NCI-H146 treated with DMSO at 0.1 percent for 48 hours (cell line): ENCODE measurements around the gene RGR.

ENCODE experiments used
- DNase-seq: peaks from one replicate; lab custom pipeline; 2025; ENCODE audit not compliant: unreplicated experiment; lab: John Stamatoyannopoulos, UW

Gene RGR, protein sequence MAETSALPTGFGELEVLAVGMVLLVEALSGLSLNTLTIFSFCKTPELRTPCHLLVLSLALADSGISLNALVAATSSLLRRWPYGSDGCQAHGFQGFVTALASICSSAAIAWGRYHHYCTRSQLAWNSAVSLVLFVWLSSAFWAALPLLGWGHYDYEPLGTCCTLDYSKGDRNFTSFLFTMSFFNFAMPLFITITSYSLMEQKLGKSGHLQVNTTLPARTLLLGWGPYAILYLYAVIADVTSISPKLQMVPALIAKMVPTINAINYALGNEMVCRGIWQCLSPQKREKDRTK

DNA sequence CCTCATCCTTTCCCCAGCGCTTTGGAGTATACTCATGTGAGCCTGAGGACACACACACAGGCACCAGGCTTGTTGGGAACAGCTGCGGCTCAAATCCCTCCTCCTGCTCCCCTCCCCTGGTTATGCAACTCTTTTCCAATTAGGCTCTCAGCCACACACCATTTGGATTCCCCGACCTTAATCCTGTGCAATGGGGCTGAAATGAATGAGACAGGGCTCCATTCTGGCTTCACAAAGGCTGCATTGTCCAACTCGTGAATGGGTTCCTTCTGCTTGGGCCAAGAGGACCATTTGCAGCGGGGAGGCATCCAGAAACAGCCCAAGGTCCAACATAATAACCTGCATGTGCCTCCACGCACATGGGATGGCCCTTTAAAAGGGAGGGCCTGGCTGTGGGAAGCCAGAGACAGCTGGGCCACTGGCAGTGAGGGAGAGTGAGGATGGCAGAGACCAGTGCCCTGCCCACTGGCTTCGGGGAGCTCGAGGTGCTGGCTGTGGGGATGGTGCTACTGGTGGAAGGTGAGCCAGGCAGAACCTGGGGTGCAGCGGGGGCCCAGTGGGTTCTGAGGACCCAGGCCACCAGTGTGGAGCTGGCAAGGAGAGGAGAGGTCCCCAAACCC is at the start of gene RGR:
Gene RGR (plus strand): TSS at position 403 of the 620 bp plus-strand sequence. CDS start 38 bp downstream, at position 441.
- DNase-seq: no peak

DNA sequence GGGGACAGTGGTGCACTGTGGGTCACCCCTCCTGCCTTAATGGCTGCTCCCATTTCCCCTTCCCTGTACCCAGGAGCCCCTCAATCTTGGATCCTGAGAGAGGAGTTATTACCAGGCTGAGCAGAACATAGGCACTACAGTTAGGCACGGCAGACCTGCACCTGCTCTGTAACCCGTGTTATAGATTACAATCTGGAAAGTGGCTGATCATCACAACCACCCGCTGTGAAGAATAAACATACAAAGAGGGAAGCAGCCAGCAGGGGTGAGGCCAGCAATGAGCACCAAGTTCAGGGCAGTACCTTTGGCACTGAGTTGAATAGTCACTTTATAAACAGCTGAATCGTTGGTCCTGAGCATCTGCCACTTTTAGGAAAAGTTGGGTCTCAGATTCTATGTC is 48.8 kb upstream of the RGR start:
- peak; percentile 94 for DNase-seq

DNA sequence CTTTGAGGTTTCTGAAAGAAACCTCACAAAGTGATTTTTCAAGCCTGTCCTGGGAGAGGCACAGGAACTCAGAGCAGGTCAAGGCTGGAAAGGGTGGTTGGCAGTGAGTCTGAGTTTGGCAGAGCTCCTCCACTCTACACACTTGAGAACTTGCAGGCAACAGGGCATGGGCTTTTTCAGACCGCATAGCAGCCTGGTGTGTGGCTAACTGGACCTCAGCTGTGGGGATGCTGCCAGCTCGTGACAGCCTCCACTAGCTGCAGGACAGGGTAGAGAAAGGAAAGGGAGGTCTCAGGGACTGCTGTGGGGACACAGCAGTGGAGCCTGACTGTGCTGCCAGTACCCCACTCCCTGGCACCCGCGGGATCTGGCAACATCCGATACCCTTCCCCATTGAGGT is 47.9 kb upstream of the RGR start:
- no peak for DNase-seq

DNA sequence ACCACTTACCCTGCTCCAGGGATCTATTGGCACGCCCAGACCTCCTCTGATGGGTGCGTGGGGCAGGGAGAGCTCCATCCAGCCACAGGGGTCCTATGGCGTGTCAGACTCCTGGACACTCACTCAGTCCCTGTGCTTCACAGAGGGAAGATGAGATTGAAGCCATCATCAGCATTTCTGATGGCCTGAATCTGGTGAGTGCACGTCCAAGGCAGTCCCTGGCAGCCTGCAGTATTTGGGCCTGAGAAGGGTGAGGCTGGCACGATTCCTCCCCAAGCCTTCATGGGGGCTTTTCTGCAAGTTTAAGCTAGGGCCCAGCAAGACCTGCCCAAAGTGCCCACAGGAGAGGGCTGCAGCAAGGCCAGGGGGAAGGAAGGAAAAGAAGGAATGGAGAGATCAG is 47.2 kb upstream of the RGR start:
- DNase-seq: no peak

DNA sequence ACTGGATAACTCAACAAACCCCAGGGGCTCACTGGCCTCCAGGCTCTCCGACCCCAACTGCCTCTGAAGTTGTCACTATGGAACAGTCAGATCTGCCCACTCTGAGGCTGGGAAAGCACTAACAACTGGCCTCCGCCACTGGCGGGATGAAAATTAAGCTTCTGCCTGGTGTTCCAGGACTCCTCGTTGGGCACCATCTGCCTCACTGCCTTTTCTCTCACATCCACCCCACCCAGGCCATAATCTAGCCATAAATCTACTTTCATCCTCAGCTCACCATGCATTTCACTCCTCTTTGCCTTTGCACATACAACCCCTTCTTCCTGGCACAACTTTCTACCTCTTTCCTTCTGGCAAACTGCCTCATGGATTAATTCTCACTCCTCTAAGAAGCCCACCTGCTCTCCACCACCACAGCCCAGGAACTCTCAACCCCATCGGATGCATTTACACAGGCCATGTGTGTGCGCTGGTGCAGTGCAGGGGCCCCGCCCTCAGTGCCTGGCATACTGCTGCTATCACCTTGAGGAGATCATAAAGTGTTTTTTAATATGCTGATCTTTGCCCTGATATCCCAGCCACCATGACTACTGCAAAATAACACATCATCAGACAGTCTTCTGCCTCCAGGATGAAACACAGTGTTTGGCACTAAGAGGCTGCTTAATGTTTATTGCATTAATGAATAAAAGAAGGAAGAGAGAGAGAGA is 46.5 kb upstream of the RGR start:
- DNase-seq: no peak

DNA sequence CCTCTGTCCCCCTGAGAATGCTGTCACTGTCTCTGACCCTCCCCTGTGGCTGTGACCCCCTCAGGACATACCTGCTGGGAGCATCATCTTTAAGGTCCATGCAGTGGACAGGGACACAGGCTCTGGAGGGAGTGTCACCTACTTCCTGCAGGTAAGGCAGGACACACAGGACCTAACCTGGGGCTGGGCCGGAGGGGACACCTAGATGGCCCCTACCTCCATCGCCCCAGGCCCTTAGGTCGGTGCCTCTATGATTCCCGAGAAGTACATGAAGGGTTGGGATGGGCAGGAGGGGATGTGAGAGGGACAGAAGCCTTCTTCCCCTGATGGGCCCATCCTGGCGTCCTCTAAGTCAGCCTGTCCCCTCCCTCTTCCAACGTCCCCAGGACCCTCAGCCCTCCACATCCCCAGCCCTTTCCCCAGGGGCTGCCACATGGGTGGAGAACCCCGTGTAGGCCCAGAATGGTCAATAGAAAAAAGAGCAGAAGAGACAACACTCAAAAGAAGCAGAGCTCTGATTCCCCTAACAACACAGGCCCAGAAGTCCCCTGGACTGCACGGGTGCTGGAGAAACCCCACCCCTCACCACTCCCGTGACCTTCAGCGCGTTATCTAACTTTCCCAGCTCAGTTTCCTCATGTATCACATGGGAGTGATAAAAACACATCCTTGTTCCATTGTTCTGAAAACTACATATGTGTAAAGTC is 44.2 kb upstream of the RGR start:
- DNase-seq: no peak

DNA sequence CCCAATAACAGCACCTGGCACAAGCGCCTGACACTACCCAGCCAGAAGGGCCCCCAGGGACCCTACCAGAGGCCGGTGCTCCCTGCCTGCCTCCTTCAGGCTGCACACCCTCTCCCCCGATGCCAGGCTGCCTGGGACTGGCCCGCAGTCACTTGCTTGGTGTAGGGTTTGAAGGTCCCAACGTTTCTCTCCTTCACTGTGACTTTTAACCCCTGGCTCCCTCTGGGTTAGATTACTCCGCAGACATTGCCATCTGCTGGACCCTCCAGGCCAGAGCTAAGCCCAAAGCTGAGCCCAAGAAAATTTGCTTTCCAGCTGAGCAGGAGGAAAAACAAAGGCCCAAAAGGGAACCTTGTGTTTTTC is 43.6 kb upstream of the RGR start:
- DNase-seq: no peak

DNA sequence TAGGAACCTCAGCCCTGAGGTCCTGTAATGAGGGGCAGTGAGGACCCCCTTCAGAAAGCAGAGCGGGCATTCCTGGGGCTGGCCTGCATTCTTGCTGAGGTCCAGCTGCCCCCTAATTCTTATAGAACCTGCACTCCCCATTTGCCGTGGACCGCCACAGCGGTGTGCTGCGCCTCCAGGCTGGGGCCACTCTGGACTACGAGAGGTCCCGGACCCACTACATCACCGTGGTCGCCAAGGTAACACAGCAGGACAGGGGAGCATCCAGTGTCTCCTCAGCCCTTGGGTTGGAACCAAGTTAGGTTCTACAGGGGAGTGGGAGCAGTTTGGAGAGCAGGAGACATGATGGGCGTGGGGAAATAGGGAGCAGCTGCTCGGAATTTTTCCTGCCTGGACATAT is 43.2 kb upstream of the RGR start:
- DNase-seq: no peak

DNA sequence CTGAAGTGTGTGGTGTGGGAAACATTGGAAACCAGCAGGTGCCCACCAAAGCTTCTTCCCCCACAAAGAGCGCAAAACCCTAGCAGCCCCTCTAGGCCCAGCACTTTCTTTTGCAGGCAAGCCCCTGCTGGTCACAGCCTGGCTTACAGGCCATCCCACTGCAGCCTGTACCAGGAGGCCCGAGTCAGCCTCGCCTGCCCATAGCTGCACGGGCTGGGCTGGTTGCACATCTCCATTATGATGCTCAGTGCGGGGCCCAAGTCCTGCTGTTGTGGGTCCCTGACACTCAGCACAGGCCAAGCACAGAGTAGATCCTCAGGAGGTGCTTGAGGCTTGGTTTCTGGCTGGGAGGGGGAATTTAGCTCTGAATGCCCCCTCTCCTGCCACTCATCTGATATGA is 42.5 kb upstream of the RGR start:
- no peak for DNase-seq

DNA sequence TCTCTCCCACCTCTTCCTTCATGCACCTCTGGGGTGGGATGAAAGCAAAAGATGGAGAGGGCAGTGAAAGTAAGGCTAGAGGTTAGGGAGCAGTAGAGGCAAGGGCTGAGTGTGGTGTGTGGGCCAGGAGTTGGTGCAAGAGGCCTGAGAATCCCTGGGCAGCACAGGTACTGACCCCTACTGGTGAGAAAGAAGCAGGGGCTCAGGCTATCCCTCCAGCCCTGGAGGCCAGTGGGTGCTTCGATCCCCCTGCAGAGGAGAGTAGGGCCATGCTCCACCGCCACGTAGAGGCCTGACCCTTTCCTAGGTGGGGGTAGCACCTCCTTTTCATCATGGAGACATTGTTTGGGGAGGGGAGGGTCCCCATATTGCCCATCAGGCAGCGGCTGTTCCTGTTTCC is 40.7 kb upstream of the RGR start:
- DNase-seq: no peak

DNA sequence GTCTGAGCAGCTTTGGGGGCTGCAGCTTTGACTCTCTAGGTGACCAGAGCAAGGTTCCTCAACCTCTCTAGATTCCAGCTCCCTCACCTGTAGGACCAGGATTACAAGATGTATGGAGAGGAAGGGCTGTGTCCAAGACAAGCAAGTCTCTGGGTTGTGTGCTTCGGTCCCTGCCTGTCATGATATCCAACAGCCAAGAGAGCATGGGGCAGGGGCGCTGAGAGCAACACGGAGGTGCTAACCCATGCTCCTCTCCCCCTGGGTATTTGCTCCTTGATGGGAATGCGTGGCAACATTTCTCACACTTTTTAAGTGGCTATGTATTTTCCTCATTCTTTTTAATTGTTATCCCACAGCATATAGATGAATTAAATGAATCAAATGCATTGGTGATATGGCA is 40.2 kb upstream of the RGR start:
- no peak for DNase-seq

DNA sequence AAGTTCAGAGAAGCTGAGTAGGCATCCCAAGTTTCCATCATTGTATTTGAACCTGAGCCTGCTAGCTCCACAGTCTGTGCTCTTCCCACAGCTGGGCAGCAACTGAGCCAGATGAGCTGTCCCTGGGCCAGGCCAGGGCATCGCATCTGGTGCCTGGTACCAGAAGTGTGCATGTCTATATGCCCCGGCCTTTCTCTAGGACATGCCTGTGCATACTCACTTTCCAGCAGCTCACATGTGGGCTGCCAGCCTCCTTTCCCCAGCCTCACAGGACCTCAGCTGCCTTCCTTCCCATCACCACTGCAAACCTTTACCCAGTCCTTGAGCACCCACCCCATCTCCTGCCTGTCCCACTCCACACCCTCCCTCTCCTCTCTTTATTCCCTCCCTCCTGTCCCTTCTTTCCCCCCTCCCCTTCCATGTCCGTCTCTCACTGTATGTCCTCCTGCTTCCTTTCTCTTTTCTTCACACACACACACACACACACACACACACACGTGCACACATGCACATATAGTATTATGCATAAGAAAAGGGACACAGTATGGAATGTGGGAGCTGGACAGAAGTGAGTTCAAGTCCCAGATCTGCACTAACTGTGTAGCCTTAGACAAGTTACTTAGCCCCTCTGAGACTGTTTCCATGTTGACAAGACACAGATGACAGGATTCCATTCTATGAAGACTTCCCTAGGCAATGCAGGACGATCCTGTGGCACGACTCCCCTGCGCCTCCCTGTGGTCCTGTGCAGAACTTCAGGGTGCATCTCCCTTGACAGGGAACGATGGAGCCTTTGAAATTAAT is 39.6 kb upstream of the RGR start:
- DNase-seq: peak; percentile 33

DNA sequence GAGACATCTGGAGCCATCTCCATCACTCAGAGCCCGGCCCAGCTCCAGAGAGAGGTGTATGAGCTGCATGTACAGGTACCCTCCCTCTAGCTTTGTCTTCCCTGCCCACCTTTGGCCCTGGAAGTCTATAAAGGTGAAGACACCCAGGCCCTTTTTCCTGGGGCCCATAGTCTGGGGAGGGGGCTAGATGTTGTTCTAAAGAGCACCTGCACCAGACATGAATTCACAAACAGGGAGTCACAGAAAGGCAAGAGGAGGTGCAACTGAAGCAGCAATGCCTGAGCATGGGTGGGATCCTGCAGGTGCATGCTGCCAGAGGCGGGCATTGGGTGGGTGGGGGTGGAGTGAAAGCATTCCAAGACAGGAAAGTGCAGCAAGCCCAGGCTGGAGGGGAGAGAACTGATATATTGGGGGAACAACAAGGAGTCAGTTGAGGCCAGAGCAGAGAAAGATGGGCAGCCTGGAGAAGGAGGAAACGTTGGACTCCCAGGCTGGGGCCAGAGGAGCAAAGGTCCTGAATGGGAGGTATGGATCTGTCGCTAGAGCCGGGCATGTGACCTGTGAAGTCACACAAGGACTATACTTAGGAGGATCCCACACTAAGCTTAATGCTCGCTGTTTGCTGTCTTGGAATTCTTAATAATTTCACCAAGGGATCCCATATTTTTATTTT is 38.9 kb upstream of the RGR start:
- no peak for DNase-seq

DNA sequence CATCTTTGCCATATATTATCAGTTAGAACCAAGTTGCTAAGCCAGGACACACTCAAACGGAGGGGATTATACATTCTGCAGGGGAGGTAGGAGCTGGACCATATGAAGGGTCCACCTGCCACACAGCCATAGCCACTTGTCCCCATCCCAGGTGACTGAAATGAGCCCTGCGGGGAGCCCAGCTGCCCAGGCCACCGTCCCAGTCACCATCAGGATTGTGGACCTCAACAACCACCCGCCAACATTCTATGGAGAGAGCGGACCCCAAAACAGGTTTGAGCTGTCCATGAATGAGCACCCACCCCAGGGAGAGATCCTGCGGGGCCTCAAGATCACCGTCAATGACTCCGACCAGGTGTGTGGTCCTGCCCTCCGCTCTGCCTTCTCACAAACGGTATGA is 36.8 kb upstream of the RGR start:
- no peak for DNase-seq

DNA sequence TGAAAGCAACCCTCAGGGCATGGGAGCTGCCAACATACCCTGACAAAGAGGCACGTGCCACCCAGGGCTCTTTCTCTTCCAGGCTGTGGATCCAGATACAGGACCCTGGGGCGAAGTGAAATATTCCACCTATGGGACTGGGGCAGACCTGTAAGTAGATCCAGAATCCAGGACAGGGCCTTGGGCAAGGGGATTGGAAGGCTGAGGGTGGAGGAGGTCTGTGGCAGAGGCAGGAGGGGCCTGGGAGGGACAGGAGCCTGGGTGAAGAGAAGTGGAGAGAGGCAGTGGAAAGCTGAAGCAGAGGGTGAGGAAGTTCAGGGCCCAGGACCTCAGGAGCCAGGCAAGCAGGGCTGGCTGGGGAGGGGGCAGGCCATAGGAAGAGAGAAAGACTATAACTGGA is 33.3 kb upstream of the RGR start:
- no peak for DNase-seq

DNA sequence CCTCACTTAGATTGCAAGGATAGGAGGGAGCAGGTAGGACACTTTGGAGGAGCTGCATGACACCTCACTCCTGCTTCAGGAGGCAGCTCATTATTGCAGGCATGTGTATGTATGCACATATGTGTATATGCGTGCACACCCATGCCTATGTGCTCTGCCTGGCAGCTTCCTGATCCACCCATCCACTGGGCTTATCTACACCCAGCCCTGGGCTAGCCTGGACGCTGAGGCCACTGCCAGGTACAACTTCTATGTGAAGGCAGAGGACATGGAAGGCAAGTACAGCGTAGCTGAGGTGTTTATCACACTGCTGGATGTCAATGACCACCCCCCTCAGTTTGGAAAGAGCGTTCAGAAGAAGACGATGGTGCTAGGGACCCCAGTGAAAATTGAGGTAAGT is 32.8 kb upstream of the RGR start:
- DNase-seq: no peak

DNA sequence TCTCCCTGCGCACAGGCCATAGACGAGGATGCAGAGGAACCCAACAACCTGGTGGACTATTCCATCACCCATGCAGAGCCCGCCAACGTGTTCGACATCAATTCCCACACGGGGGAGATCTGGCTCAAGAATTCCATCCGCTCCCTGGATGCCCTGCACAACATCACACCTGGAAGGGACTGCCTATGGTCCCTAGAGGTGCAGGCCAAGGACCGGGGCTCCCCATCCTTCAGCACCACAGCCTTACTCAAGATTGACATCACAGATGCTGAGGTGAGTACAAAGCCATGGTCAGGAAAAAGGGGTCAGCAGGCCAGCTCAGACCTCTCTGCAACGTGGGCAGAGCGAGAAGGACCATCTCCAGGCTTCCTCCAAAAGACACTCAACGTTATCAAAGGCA is 31.8 kb upstream of the RGR start:
- no peak for DNase-seq

DNA sequence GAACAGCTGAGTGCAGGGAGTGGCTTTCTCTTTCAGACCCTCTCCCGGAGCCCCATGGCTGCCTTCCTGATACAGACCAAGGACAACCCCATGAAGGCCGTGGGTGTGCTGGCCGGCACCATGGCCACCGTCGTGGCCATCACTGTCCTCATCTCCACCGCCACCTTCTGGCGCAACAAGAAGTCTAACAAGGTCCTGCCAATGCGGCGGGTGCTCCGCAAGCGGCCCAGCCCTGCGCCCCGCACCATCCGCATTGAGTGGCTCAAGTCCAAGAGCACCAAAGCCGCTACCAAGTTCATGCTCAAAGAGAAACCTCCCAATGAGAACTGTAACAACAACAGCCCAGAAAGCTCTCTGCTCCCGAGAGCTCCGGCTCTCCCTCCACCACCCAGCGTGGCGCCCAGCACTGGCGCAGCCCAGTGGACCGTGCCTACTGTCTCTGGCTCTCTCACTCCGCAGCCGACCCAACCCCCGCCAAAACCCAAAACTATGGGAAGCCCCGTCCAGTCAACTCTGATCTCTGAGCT is 30.7 kb upstream of the RGR start:
- DNase-seq: no peak

DNA sequence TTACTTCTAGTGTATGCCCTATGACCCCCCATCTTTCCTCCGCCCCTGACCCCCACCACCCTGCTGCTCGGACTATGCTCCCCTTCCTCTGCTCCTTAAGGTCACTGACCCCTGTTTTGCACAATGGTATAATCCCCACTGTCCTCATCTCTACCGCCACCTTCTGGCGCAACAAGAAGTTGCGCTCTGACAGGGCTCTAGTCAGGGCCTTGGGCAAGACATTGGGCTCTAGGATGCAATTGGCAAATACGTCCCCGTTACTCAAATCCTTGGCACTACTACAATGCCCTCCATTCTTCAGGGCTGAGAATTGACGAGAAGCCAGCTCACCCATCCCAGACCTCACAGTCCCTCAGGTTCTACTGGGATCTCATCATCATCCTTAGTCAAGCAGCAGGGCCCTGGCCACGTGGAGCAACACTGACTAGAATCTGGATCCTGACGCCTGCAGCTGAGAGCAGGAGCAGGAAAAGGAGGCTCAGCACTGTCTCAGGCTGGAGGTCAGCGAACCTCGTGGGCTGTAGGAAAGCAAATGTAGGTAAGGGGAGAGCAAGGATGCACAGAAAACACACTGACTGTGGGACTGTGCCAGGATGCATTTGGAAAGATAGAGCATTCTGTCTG is 30.1 kb upstream of the RGR start:
- DNase-seq: peak; percentile 6

DNA sequence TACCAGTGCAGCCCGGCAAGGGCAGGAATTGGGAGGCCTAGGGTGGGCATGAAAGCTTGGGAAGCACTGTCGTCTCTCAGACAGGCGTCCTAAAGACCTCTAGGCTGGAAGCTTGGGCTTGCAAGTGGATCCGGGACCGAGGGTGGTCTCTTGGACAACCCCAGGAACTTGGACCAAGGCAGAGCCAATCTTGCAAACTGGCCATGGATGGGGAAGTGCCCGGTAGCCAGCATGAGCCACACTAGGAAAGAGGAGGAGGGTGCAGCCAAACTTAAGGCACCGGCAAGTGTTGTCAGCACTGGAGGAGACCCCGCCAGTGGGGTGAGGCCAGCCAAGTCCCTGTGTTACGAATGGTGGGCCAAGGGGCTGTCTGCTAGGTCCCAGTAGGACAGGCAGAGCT is 28.0 kb upstream of the RGR start:
- no peak for DNase-seq
